ENCODE results near the gene SND1.

The SND1 gene

GRCh38 chr7:127718340-127718679 lies 66.3 kb downstream of the SND1 start:
- Mint-ChIP-seq H3K27me3 (no peaks in the 10 kb centered on the region), H3K9me3 (no peaks in the 10 kb centered on the region), H3K4me3 (no peak overlapping the region), H3K4me1 (peaks cover 13% of the 10 kb centered on the region), H3K27ac (no peak overlapping the region)
- DNase-seq = no peak
- no peak for ATAC-seq

GRCh38 chr7:127726476-127726875 lies 74.5 kb downstream of the SND1 start:
- Mint-ChIP-seq H3K27ac (no peak overlapping the region), H3K4me1 (no peaks in the 10 kb centered on the region), H3K27me3 (no peaks in the 10 kb centered on the region), H3K4me3 (no peak overlapping the region), H3K9me3 (no peaks in the 10 kb centered on the region)
- ATAC-seq (no peak), DNase-seq (no peak)

DNA sequence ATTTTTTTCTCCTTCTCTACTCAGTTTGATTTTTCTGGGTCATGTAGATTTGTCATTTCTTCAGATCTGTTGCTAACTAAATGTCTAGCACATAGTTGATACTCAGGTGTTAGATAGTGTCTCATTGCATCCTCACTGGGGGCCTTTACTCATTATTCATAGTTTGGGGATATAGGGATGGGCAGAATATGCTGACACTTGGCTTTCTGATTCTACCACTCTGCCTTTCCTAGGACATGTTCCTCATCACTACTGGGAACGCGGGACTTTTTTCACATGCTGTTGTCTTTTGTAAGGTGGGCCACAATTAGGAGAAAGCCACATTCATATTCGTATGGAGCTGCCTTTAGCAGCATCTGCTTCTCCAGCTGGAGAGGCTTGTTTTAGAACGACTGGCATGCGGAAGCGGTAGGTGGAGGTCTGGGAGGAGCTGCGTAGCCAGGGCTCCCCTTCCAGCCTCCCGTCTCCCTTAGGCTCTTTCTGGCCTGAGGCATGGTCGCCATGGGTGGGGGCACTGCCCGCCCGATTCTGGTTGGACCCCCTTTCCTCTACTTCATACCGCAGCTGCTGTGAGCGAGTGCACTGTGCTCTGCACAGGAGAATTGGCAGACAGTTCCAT lies 78.8 kb downstream of the SND1 start:
- no peak overlapping the region for H3K27ac Mint-ChIP-seq
- H3K4me3 Mint-ChIP-seq = no peak overlapping the region
- DNase-seq (no peak), ATAC-seq (no peak)
- H3K27me3 Mint-ChIP-seq = no peaks in the 10 kb centered on the region
- H3K4me1 Mint-ChIP-seq = no peaks in the 10 kb centered on the region
- no peaks in the 10 kb centered on the region for H3K9me3 Mint-ChIP-seq

- ATAC-seq = no peak
- H3K27ac Mint-ChIP-seq = no peak overlapping the region
- no peak overlapping the region for H3K4me3 Mint-ChIP-seq
- H3K9me3 Mint-ChIP-seq = no peaks in the 10 kb centered on the region
- no peaks in the 10 kb centered on the region for H3K4me1 Mint-ChIP-seq
- no peak for DNase-seq
- H3K27me3 Mint-ChIP-seq = no peaks in the 10 kb centered on the region
These were observed 79.6 kb downstream of the SND1 start for GRCh38 chr7:127731431-127732080.

DNA sequence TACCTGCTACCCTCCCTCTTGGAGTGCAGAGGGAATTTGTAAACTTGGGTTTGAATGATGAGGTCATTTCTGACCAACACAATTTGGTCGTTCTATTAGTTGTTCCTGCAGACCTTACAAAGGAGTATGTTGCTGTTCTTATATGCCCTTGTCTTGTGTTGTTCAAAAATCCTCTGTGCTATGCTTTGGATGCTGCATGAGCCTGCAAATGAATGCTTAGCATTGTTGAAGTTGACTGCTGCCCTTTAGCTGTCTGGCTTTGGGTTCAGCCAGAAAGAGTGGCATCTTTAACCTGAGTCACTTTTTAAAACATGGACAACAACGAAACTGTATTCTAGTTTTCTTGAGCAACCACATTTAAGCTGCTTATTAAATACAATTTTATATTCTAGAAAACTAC lies 80.3 kb downstream of the SND1 start:
- no peak overlapping the region for H3K27ac Mint-ChIP-seq
- H3K4me3 Mint-ChIP-seq = no peak overlapping the region
- H3K4me1 Mint-ChIP-seq = no peaks in the 10 kb centered on the region
- no peak for DNase-seq
- H3K27me3 Mint-ChIP-seq = no peaks in the 10 kb centered on the region
- H3K9me3 Mint-ChIP-seq = no peaks in the 10 kb centered on the region
- no peak for ATAC-seq

- no peaks in the 10 kb centered on the region for H3K4me1 Mint-ChIP-seq
- no peaks in the 10 kb centered on the region for H3K9me3 Mint-ChIP-seq
- no peak for DNase-seq
- no peak overlapping the region for H3K4me3 Mint-ChIP-seq
- H3K27me3 Mint-ChIP-seq = no peaks in the 10 kb centered on the region
- no peak overlapping the region for H3K27ac Mint-ChIP-seq
- no peak for ATAC-seq
These were observed 82.0 kb downstream of the SND1 start for GRCh38 chr7:127733986-127734385.

- DNase-seq (no peak), ATAC-seq (no peak)
- H3K4me3 Mint-ChIP-seq = no peak overlapping the region
- H3K9me3 Mint-ChIP-seq = no peaks in the 10 kb centered on the region
- no peak overlapping the region for H3K27ac Mint-ChIP-seq
- H3K4me1 Mint-ChIP-seq = peaks cover 5% of the 10 kb centered on the region
- H3K27me3 Mint-ChIP-seq = no peaks in the 10 kb centered on the region
These were observed 84.5 kb downstream of the SND1 start for GRCh38 chr7:127736511-127736910.

DNA sequence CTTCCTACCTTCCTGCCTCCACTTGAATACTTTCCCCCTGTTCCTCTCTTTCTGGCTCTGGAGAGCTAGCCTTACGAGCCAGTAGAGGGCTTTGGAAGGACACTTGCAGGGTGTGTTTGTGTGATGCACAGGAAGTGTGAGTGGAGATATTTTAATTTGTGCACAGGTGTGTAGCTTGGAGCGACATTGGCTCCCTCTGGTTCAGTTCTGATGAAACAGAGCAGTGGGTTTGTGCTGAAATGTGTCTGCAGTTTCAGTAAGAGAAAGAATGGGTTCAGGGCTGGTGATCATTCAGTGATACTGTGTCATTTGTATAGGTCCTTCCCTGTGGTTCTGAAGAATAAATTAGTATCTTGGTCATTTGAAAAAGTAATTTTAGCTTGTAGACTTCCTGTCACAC lies 86.9 kb downstream of the SND1 start:
- H3K27ac Mint-ChIP-seq = no peak overlapping the region
- ATAC-seq (no peak), DNase-seq (no peak)
- H3K27me3 Mint-ChIP-seq = no peaks in the 10 kb centered on the region
- no peak overlapping the region for H3K4me3 Mint-ChIP-seq
- H3K9me3 Mint-ChIP-seq = no peaks in the 10 kb centered on the region
- peaks cover 27% of the 10 kb centered on the region for H3K4me1 Mint-ChIP-seq

DNA sequence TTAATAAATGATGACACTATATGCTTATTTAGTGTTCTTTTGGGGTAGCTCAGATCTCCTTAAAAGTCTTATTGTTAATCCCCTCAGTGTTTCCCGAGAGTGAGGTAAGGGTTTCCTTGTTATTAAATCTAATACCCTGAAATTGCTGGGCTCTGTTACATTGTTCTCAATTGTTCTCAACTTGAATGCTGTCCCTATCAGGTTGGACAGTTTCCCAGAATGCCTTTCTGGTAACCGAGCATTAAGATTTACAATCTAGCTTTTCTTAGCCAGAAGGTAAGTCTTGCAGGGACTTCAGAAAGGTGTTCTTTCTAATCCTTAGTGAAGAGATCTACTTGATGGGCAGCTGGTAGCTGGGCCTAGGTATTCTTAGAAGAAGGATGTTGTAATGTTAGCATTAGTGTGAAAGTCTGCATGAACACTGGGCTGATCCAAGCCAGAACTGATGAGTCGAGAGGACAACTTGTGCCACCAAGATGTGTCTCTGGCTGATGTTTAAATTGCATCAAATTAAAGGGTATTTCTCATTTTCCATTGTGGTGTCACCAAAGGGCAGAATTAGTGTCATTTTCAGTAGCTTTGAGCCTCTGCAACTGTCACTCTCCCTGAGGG lies 89.9 kb downstream of the SND1 start:
- ATAC-seq (no peak), DNase-seq (no peak)
- Mint-ChIP-seq H3K27me3 (no peaks in the 10 kb centered on the region), H3K4me1 (peaks cover 46% of the 10 kb centered on the region), H3K27ac (no peak overlapping the region), H3K4me3 (no peak overlapping the region), H3K9me3 (no peaks in the 10 kb centered on the region)

- Mint-ChIP-seq H3K27me3 (no peaks in the 10 kb centered on the region), H3K9me3 (no peaks in the 10 kb centered on the region), H3K4me1 (peaks cover 58% of the 10 kb centered on the region), H3K27ac (no peak overlapping the region), H3K4me3 (no peak overlapping the region)
- DNase-seq (no peak), ATAC-seq (peak; percentile 97)
These were observed 93.5 kb downstream of the SND1 start for GRCh38 chr7:127745445-127745844.

DNA sequence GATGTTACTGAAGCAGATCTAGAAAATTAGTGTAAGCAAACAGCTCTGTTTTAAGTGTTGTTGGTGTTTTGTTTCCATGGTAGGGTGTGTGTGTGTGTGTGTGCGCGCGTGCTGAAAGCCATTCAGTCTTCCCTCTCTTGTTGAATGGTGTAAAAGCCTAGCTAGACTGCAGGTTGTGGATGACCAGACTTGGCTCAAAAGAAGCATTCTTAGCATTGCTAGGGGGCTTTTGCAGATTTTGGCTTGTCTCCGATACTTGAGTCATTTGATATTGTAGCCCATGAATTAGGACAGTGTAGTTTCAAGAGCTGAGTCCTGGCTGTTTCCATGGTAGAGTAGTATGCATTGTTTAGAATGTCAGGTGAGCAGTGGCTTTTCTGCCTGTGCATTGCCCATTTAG lies 99.1 kb downstream of the SND1 start:
- peaks cover 48% of the 10 kb centered on the region for H3K4me1 Mint-ChIP-seq
- ATAC-seq (no peak), DNase-seq (no peak)
- no peaks in the 10 kb centered on the region for H3K9me3 Mint-ChIP-seq
- H3K27me3 Mint-ChIP-seq = no peaks in the 10 kb centered on the region
- H3K4me3 Mint-ChIP-seq = no peak overlapping the region
- no peak overlapping the region for H3K27ac Mint-ChIP-seq

DNA sequence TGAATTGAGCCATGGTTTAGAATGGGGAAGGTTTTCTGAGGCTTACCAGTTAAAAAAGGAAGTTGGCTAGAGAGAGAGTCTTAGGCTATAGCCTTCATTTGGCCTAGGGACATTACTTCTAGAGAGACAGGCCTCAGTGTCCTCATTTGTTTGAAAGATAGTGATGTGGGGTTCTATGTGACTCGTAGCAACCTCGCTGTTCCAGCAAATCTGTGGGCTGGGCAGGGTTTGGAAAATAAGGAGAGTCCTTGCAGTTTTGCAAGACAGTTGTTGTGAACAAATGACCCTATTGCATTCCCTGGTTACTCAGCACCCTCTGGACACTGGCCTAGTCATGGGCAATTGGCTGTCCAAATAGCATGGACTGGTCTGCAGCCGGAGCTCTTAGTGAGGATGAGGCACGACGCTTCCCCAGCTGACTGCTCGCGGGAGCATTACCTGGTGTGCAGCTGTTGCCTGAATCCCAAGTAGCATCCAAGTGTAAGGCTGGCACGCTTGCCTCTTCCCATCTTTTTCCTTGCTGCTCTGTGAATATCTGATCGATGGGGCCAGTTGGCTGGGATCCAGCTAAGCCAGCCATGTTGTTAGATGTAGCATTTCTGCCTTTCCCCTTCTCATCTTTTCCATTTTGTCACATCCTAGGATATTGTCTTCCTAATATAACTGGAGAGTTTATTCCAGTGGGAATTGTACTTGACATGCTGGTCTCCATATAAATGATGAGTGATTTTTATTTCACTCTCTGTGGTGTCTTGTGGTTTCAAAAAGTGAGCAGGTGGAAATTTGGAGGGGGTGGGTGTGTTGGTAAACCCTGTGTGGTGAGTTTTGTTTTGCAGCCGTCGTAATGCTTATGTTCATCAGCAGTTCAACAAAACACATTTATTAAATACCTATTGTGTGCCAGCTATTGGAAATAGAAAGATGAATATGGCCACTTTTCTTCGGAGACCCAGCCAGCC lies 99.8 kb downstream of the SND1 start:
- ATAC-seq (peak; percentile 55), DNase-seq (no peak)
- no peaks in the 10 kb centered on the region for H3K9me3 Mint-ChIP-seq
- H3K27ac Mint-ChIP-seq = no peak overlapping the region
- peaks cover 53% of the 10 kb centered on the region for H3K4me1 Mint-ChIP-seq
- no peak overlapping the region for H3K4me3 Mint-ChIP-seq
- H3K27me3 Mint-ChIP-seq = no peaks in the 10 kb centered on the region

DNA sequence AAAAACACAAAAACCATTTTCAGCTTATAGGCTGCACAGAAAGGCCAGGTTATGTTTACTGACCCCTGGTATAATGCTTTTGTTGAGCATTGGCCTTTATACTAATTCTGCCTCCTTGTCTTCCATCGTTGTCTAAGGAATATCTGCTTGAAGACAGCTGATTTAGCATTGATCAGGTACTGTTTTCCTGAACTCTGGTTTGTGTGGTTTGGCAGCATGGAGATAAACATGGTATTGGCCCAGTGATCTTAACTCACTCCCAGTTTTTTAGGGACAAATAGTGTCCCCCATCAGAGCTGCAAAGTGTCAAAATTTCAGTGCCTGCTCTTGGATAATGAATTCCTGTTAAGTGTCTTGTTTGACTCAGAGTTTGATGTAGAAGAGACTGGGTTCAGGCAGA lies 100.8 kb downstream of the SND1 start:
- no peak for ATAC-seq
- Mint-ChIP-seq H3K4me1 (peaks cover 61% of the 10 kb centered on the region), H3K4me3 (no peak overlapping the region)

GRCh38 chr7:127754457-127754856 lies 102.5 kb downstream of the SND1 start:
- Mint-ChIP-seq H3K4me1 (peaks cover 53% of the 10 kb centered on the region), H3K27me3 (no peaks in the 10 kb centered on the region)

More for the DNA sequence above, 100.8 kb downstream of the SND1 start:
- Mint-ChIP-seq H3K27me3 (no peaks in the 10 kb centered on the region), H3K9me3 (no peaks in the 10 kb centered on the region), H3K27ac (no peak overlapping the region)
- no peak for DNase-seq

GRCh38 chr7:127755521-127755920 lies 103.5 kb downstream of the SND1 start:
- DNase-seq (no peak), ATAC-seq (no peak)
- peaks cover 62% of the 10 kb centered on the region for H3K4me1 Mint-ChIP-seq
- H3K27ac Mint-ChIP-seq = no peak overlapping the region
- H3K27me3 Mint-ChIP-seq = no peaks in the 10 kb centered on the region
- no peaks in the 10 kb centered on the region for H3K9me3 Mint-ChIP-seq
- H3K4me3 Mint-ChIP-seq = no peak overlapping the region

More at GRCh38 chr7:127754457-127754856, 102.5 kb downstream of the SND1 start:
- no peak for ATAC-seq
- DNase-seq = no peak
- no peak overlapping the region for H3K4me3 Mint-ChIP-seq
- H3K27ac Mint-ChIP-seq = no peak overlapping the region
- H3K9me3 Mint-ChIP-seq = no peaks in the 10 kb centered on the region

GRCh38 chr7:127755965-127756364 lies 104.0 kb downstream of the SND1 start:
- DNase-seq (no peak), ATAC-seq (no peak)
- no peak overlapping the region for H3K27ac Mint-ChIP-seq
- H3K9me3 Mint-ChIP-seq = no peaks in the 10 kb centered on the region
- H3K4me3 Mint-ChIP-seq = no peak overlapping the region
- H3K4me1 Mint-ChIP-seq = peaks cover 64% of the 10 kb centered on the region
- H3K27me3 Mint-ChIP-seq = no peaks in the 10 kb centered on the region
